Measurements from ENCODE around the gene LINGO4.

DNA sequence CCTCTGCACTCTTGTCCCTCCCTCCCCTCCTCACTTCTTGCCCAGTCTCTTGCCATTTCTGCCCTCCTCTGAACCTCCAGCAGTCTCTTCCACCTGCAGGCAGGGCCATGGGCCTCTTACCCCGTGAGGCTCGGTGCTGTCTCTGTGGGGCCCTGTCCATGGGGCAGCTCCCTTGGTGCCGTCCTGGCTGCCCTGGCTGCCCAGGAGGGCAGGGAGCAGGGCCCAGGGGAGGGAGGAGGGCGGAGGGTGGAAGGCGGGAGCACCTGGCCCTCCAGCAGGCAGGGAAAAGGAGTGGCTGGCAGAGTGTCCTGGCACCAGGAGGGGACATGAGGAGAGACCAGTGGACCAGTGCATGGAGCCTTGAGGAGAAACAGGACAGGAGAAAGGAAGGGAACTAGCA is 26.4 kb upstream of the LINGO4 start, which contains the start of gene RORC:
- TF ChIP-seq, protein P1, sequence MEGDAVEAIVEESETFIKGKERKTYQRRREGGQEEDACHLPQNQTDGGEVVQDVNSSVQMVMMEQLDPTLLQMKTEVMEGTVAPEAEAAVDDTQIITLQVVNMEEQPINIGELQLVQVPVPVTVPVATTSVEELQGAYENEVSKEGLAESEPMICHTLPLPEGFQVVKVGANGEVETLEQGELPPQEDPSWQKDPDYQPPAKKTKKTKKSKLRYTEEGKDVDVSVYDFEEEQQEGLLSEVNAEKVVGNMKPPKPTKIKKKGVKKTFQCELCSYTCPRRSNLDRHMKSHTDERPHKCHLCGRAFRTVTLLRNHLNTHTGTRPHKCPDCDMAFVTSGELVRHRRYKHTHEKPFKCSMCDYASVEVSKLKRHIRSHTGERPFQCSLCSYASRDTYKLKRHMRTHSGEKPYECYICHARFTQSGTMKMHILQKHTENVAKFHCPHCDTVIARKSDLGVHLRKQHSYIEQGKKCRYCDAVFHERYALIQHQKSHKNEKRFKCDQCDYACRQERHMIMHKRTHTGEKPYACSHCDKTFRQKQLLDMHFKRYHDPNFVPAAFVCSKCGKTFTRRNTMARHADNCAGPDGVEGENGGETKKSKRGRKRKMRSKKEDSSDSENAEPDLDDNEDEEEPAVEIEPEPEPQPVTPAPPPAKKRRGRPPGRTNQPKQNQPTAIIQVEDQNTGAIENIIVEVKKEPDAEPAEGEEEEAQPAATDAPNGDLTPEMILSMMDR (IDR thresholded peaks at IDR 0.05 in 2 of 3, conservative IDR thresholded peaks at IDR 0.05 in 1 of 3; ENCODE audit: control insufficient read depth in 2 of 3, extremely low read depth in 1 of 3, insufficient read depth in 1 of 3, low read depth in 3 of 3, low read length in 3 of 3): no peak
- TF ChIP-seq MYB (IDR thresholded peaks at IDR 0.05; ENCODE audit: borderline replicate concordance, low read depth, low read length): no peak
- no peak for TF ChIP-seq IRF4 (IDR thresholded peaks at IDR 0.05; ENCODE audit: low read depth, low read length)
- TF ChIP-seq POU2F2 (IDR thresholded peaks at IDR 0.05; ENCODE audit: borderline replicate concordance, low read depth, low read length): no peak
- TF ChIP-seq BRCA1 (IDR thresholded peaks at IDR 0.05; ENCODE audit: low read depth, low read length): no peak
- TF ChIP-seq KDM1A (IDR thresholded peaks at IDR 0.05; ENCODE audit: borderline replicate concordance): no peak
- TF ChIP-seq, protein P2, sequence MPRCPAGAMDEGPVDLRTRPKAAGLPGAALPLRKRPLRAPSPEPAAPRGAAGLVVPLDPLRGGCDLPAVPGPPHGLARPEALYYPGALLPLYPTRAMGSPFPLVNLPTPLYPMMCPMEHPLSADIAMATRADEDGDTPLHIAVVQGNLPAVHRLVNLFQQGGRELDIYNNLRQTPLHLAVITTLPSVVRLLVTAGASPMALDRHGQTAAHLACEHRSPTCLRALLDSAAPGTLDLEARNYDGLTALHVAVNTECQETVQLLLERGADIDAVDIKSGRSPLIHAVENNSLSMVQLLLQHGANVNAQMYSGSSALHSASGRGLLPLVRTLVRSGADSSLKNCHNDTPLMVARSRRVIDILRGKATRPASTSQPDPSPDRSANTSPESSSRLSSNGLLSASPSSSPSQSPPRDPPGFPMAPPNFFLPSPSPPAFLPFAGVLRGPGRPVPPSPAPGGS (IDR thresholded peaks at IDR 0.05; ENCODE audit: borderline replicate concordance, insufficient read depth, low read depth, low read length, poor library complexity, severe bottlenecking): no peak
- no peak for TF ChIP-seq CEBPB (IDR thresholded peaks at IDR 0.05; ENCODE audit: borderline replicate concordance in 1 of 2, low read depth in 2 of 2, low read length in 2 of 2)

Data from GM12878 (cell line).